Lung (tissue), 13 donors: Measurements from ENCODE around the gene TMEM95. TPM values are rescaled to one million over a fixed set of nuclear protein-coding genes. Genes with fewer than 3 reads are reported as not detected.
A peak's percentile ranks its signal among the peaks of the same experiment; 100 is the strongest.

Source experiments
- ATAC-seq: fragments of 200-7000 bp; cut with Tn5 transposase; one replicate; pipeline ENCODE4 v1.9.1; 2020; ENCODE audit warnings: moderate number of reproducible peaks; ENCODE audit not compliant: insufficient read depth, low FRiP score
- DNase-seq, 3 donors: peaks; one replicate each; pipeline ENCODE4 v3.0.0-alpha.2; 2013 to 2017
- H3K27ac ChIP-seq, 2 donors: one replicate each; pipeline ENCODE4 v1.5.1; 2013; ENCODE audit warnings: mild to moderate bottlenecking in 2 of 2, moderate library complexity in 2 of 2, control low read depth in 1 of 2, inconsistent platforms in 1 of 2, low read depth in 1 of 2, low read length in 1 of 2
- H3K27me3 ChIP-seq, 3 donors: one replicate each; pipeline ENCODE4 v1.5.1; 2013; ENCODE audit warnings: low read length in 2 of 3; ENCODE audit not compliant: control insufficient read depth in 3 of 3, insufficient read depth in 3 of 3
- H3K36me3 ChIP-seq, 4 donors: one replicate each; pipeline ENCODE4 v1.5.1; 2013; ENCODE audit warnings: low read length in 4 of 4, mild to moderate bottlenecking in 1 of 4, moderate library complexity in 1 of 4; ENCODE audit not compliant: control insufficient read depth in 4 of 4, insufficient read depth in 4 of 4
- H3K4me1 ChIP-seq, 5 donors: one replicate each; pipeline ENCODE4 v1.5.1; 2013; ENCODE audit warnings: low read length in 5 of 5, mild to moderate bottlenecking in 2 of 5, moderate library complexity in 1 of 5; ENCODE audit not compliant: control insufficient read depth in 5 of 5, insufficient read depth in 5 of 5
- H3K4me3 ChIP-seq: one replicate; pipeline ENCODE4 v1.5.1; 2013; ENCODE audit warnings: mild to moderate bottlenecking, control low read depth, moderate library complexity
- H3K9ac ChIP-seq, 2 donors: one replicate each; pipeline ENCODE4 v1.5.1; 2013; ENCODE audit warnings: low read length in 2 of 2, control low read depth in 1 of 2; ENCODE audit not compliant: insufficient read depth in 1 of 2
- H3K9me3 ChIP-seq, 4 donors: one replicate each; pipeline ENCODE4 v1.5.1; 2013; ENCODE audit warnings: low read length in 3 of 4, mild to moderate bottlenecking in 1 of 4, moderate library complexity in 1 of 4; ENCODE audit not compliant: control insufficient read depth in 4 of 4, insufficient read depth in 3 of 4
- CTCF ChIP-seq: IDR thresholded peaks from 2 replicates; pipeline ENCODE4 v1.5.1; 2012; ENCODE audit warnings: mild to moderate bottlenecking; ENCODE audit errors: control extremely low read depth, extremely low read depth
- WGBS, 2 donors: extraction: QIAGEN DNeasy Blood & Tissue Kit; methylation state at CpG; one replicate each; pipeline ENCODE4 v1.1.7; 2013; 5-methylcytosine and 5-hydroxymethylcytosine counted together
- polyA plus RNA-seq, 2 donors: library from polyadenylated mRNA; stranded (reverse); fragments of 200-250 nt; gene quantifications; one replicate each; pipeline ENCODE4 v1.2.1, GENCODE V29; 2013
- small RNA-seq: library from RNA; depleted of rRNA; stranded (forward); fragments of <200 nt; gene quantifications from one replicate; pipeline ENCODE3, GENCODE V24; 2014; ENCODE audit warnings: low replicate concordance
- total RNA-seq, 2 donors: library from RNA; depleted of rRNA in 1 of 2; stranded (reverse); fragments of >200 nt in 1 of 2; gene quantifications; one replicate each; pipeline ENCODE4 v1.2.1, GENCODE V29; 2014 to 2021
- donor health status: control.
- donor health status: control.
- donor health status: Bipolar disorder and iron deficiency.
- donor health status: healthy.
- donor health status: DM: yes; HTN: yes; CAD: no.

Gene TMEM95
- total and polyA plus RNA-seq, 4 donors = not detected

DNA sequence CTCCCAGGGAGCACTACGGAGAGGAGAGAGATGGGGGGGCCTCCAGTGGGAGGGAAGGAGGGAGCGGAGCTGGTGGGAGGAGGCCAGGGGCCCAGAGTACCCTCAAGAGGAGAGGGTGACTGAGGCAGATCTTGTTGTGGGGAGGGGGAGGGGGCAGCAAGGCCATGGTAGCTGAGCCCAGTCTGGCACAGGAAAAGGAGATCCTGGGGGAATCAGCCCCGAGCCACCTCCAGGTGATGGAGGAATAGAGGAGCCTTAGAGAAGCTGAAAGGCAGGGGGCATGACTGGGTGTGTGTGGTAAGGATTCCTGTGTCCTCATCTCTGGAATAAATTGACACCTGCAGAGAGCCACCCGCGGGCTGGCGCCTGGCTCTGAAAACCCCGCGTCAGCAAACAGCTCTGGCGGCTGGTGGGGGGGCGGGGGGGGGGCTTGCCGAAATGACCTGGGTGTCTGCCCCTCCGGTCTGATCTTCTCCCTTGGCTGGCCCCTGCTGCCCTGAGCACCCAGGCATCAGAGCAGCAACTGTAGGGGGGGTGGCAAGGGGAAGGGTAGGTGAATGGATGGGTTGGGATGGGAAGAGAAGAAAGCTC is 51.4 kb downstream of the TMEM95 start:
- Histone ChIP-seq H3K9me3 (no peaks in the 10 kb centered on the region), H3K4me1 (peaks cover 0 to 13% (median 7%) of the 10 kb centered on the region in 5 donors), H3K9ac (no peak overlapping the region), H3K36me3 (peaks cover 0 to 4% (median 2%) of the 10 kb centered on the region in 4 donors), H3K4me3 (no peak overlapping the region), H3K27me3 (no peaks in the 10 kb centered on the region), H3K27ac (no peak overlapping the region)
- 65 to 73% methylated on average over 12 of the region's 12 CpGs for WGBS, 2 donors
- ATAC-seq (no peak), DNase-seq (peak in 1 of 3 donors; percentile 17)
- TF ChIP-seq CTCF = no peak

Small RNA genes lying within 50 kb of the gene (small RNA-seq; reads per million reads assigned to genes)
- gene AC026954.2 = not detected

Other genes with a start within 250 kb of the TMEM95 start
Only the 30 nearest of the 36 such genes appear.
- gene ASGR1, start 175.8 kb upstream of the TMEM95 start, total RNA-seq = 1 to 10 TPM; 5.9 to 7.0 TPM
- gene ASGR1, start 175.8 kb upstream of the TMEM95 start, polyA plus RNA-seq = 10 to 100 TPM in 1 of 2 donors, 1 to 10 TPM in 1; 5.9 to 11.2 TPM
- 10 to 100 TPM; 17.1 to 20.1 TPM for gene DLG4, start 135.3 kb upstream of the TMEM95 start, total RNA-seq
- gene DLG4, start 135.3 kb upstream of the TMEM95 start, polyA plus RNA-seq = 10 to 100 TPM; 10.0 to 13.4 TPM
- 100 to 1,000 TPM; 158 to 679 TPM for gene ACADVL, start 135.2 kb upstream of the TMEM95 start, total RNA-seq
- 100 to 1,000 TPM; 412 to 774 TPM for gene ACADVL, start 135.2 kb upstream of the TMEM95 start, polyA plus RNA-seq
- 10 to 100 TPM; 45.3 to 57.5 TPM for gene DVL2, start 120.6 kb upstream of the TMEM95 start, total RNA-seq
- gene DVL2, start 120.6 kb upstream of the TMEM95 start, polyA plus RNA-seq = 10 to 100 TPM; 22.2 to 25.1 TPM
- 10 to 100 TPM; 25.4 to 27.3 TPM for gene PHF23, start 115.7 kb upstream of the TMEM95 start, total RNA-seq
- 10 to 100 TPM; 27.2 to 40.5 TPM for gene PHF23, start 115.7 kb upstream of the TMEM95 start, polyA plus RNA-seq
- gene GABARAP, start 112.7 kb upstream of the TMEM95 start, total RNA-seq = 100 to 1,000 TPM; 315 to 496 TPM
- 1,000 to 10,000 TPM in 1 of 2 donors, 100 to 1,000 TPM in 1; 874 to 1,149 TPM for gene GABARAP, start 112.7 kb upstream of the TMEM95 start, polyA plus RNA-seq
- 100 to 1,000 TPM in 1 of 2 donors, 10 to 100 TPM in 1; 76.0 to 126 TPM for gene CTDNEP1, start 103.4 kb upstream of the TMEM95 start, total RNA-seq
- 100 to 1,000 TPM in 1 of 2 donors, 10 to 100 TPM in 1; 72.5 to 105 TPM for gene CTDNEP1, start 103.4 kb upstream of the TMEM95 start, polyA plus RNA-seq
- gene ELP5, start 102.9 kb upstream of the TMEM95 start, total RNA-seq = 10 to 100 TPM; 19.8 to 39.3 TPM
- 10 to 100 TPM; 34.0 to 63.2 TPM for gene ELP5, start 102.9 kb upstream of the TMEM95 start, polyA plus RNA-seq
- 100 to 1,000 TPM; 117 to 171 TPM for gene CLDN7, start 92.7 kb upstream of the TMEM95 start, total RNA-seq
- 100 to 1,000 TPM; 119 to 199 TPM for gene CLDN7, start 92.7 kb upstream of the TMEM95 start, polyA plus RNA-seq
- gene SLC2A4, start 73.4 kb upstream of the TMEM95 start, total RNA-seq = 1 to 10 TPM; 1.2 to 2.0 TPM
- 1 to 10 TPM; 1.1 to 1.3 TPM for gene SLC2A4, start 73.4 kb upstream of the TMEM95 start, polyA plus RNA-seq
- under 1 TPM; 0.28 to 0.57 TPM for gene YBX2, start 60.5 kb upstream of the TMEM95 start, total RNA-seq
- gene YBX2, start 60.5 kb upstream of the TMEM95 start, polyA plus RNA-seq = under 1 TPM; 0.03 to 0.53 TPM
- gene EIF5A, start 47.5 kb upstream of the TMEM95 start, total RNA-seq = 100 to 1,000 TPM; 104 to 516 TPM
- 100 to 1,000 TPM; 596 to 607 TPM for gene EIF5A, start 47.5 kb upstream of the TMEM95 start, polyA plus RNA-seq
- gene GPS2, start 39.8 kb upstream of the TMEM95 start, total RNA-seq = 10 to 100 TPM; 23.8 to 57.0 TPM
- 10 to 100 TPM; 68.6 to 71.6 TPM for gene GPS2, start 39.8 kb upstream of the TMEM95 start, polyA plus RNA-seq
- gene NEURL4, start 25.8 kb upstream of the TMEM95 start, total RNA-seq = 10 to 100 TPM; 21.7 to 33.9 TPM
- gene NEURL4, start 25.8 kb upstream of the TMEM95 start, polyA plus RNA-seq = 10 to 100 TPM; 17.3 to 27.0 TPM
- gene ACAP1, start 18.6 kb upstream of the TMEM95 start, total RNA-seq = 10 to 100 TPM in 1 of 2 donors, 1 to 10 TPM in 1; 9.2 to 27.0 TPM
- 10 to 100 TPM; 17.2 to 39.4 TPM for gene ACAP1, start 18.6 kb upstream of the TMEM95 start, polyA plus RNA-seq
- gene KCTD11, start 3.0 kb upstream of the TMEM95 start, total RNA-seq = 10 to 100 TPM in 1 of 2 donors, 1 to 10 TPM in 1; 5.9 to 14.9 TPM
- 10 to 100 TPM; 11.1 to 14.1 TPM for gene KCTD11, start 3.0 kb upstream of the TMEM95 start, polyA plus RNA-seq
- gene TNK1, start 25.9 kb downstream of the TMEM95 start, total RNA-seq = 1 to 10 TPM; 5.4 to 8.2 TPM
- 1 to 10 TPM; 3.7 to 6.0 TPM for gene TNK1, start 25.9 kb downstream of the TMEM95 start, polyA plus RNA-seq
- 10 to 100 TPM; 32.4 to 43.0 TPM for gene PLSCR3, start 39.4 kb downstream of the TMEM95 start, total RNA-seq
- gene PLSCR3, start 39.4 kb downstream of the TMEM95 start, polyA plus RNA-seq = 10 to 100 TPM; 19.2 to 36.0 TPM
- 10 to 100 TPM; 70.2 to 78.7 TPM for gene TMEM256, start 48.9 kb downstream of the TMEM95 start, total RNA-seq
- gene TMEM256, start 48.9 kb downstream of the TMEM95 start, polyA plus RNA-seq = 100 to 1,000 TPM in 1 of 2 donors, 10 to 100 TPM in 1; 71.6 to 247 TPM
- 10 to 100 TPM; 11.2 to 15.2 TPM for gene NLGN2, start 52.7 kb downstream of the TMEM95 start, total RNA-seq
- gene NLGN2, start 52.7 kb downstream of the TMEM95 start, polyA plus RNA-seq = 1 to 10 TPM; 5.0 to 5.1 TPM
- gene SPEM1, start 65.2 kb downstream of the TMEM95 start, total RNA-seq = not detected
- gene SPEM1, start 65.2 kb downstream of the TMEM95 start, polyA plus RNA-seq = not detected
- not detected for gene SPEM2, start 70.5 kb downstream of the TMEM95 start, total RNA-seq
- not detected for gene SPEM2, start 70.5 kb downstream of the TMEM95 start, polyA plus RNA-seq
- gene SPEM3, start 73.7 kb downstream of the TMEM95 start, total RNA-seq = not detected
- not detected for gene SPEM3, start 73.7 kb downstream of the TMEM95 start, polyA plus RNA-seq
- gene TMEM102, start 80.3 kb downstream of the TMEM95 start, total RNA-seq = 1 to 10 TPM; 4.8 to 9.0 TPM
- 1 to 10 TPM; 5.5 to 8.4 TPM for gene TMEM102, start 80.3 kb downstream of the TMEM95 start, polyA plus RNA-seq
- gene FGF11, start 84.4 kb downstream of the TMEM95 start, total RNA-seq = 1 to 10 TPM in 1 of 2 donors, under 1 TPM in 1; 0.52 to 3.5 TPM
- gene FGF11, start 84.4 kb downstream of the TMEM95 start, polyA plus RNA-seq = under 1 TPM; 0.47 to 0.79 TPM
- 10 to 100 TPM; 10.5 to 10.7 TPM for gene CHRNB1, start 89.9 kb downstream of the TMEM95 start, total RNA-seq
- gene CHRNB1, start 89.9 kb downstream of the TMEM95 start, polyA plus RNA-seq = 10 to 100 TPM in 1 of 2 donors, 1 to 10 TPM in 1; 7.0 to 11.9 TPM
- gene ZBTB4, start 124.5 kb downstream of the TMEM95 start, total RNA-seq = 10 to 100 TPM; 40.4 to 56.4 TPM
- gene ZBTB4, start 124.5 kb downstream of the TMEM95 start, polyA plus RNA-seq = 10 to 100 TPM; 20.1 to 26.5 TPM
- not detected for gene SLC35G6, start 126.3 kb downstream of the TMEM95 start, total RNA-seq
- gene SLC35G6, start 126.3 kb downstream of the TMEM95 start, polyA plus RNA-seq = not detected
- gene POLR2A, start 129.2 kb downstream of the TMEM95 start, total RNA-seq = 100 to 1,000 TPM; 113 to 129 TPM
- gene POLR2A, start 129.2 kb downstream of the TMEM95 start, polyA plus RNA-seq = 10 to 100 TPM; 37.8 to 40.9 TPM
- gene TNFSF12, start 193.9 kb downstream of the TMEM95 start, total RNA-seq = 10 to 100 TPM; 15.1 to 46.5 TPM
- gene TNFSF12, start 193.9 kb downstream of the TMEM95 start, polyA plus RNA-seq = 10 to 100 TPM; 35.4 to 72.2 TPM